Natural killer cell (primary cell): ENCODE data around the gene TTF2. TPM values are rescaled to one million over a fixed set of nuclear protein-coding genes. Genes with fewer than 3 reads are reported as not detected.
"Not testable (repeated sequence)": the region's sequence is repeated elsewhere in the genome, so short reads cannot be mapped to it uniquely, and the experiment has no call there.

Experiments
- ATAC-seq, 3 donors: fragments of 150-1000 bp in 2 of 3; fragments of 200-7000 bp in 1 of 3; cut with Tn5 transposase; 1 replicate in 1 of 3; 2 replicates in 2 of 3; pipeline ENCODE4 v1.10.0; 2021; ENCODE audit warnings: mild to moderate bottlenecking in 2 of 3, moderate library complexity in 2 of 3
- DNase-seq, 2 donors: peaks; one replicate each; pipeline versions ENCODE4 v3.0.0 to v3.0.0-alpha.2; 2013 to 2021; ENCODE audit warnings: mixed read lengths in 1 of 2
- H3K27ac ChIP-seq: one replicate; pipeline ENCODE4 v1.5.1; 2013; ENCODE audit warnings: mild to moderate bottlenecking, low read length
- H3K27me3 ChIP-seq: one replicate; pipeline ENCODE4 v1.6.1; 2013; ENCODE audit warnings: low read length; ENCODE audit not compliant: control insufficient read depth, insufficient read depth
- H3K36me3 ChIP-seq: one replicate; pipeline ENCODE4 v1.6.1; 2013; ENCODE audit warnings: low read length; ENCODE audit not compliant: control insufficient read depth, insufficient read depth
- H3K4me1 ChIP-seq: one replicate; pipeline ENCODE4 v1.6.1; 2013; ENCODE audit warnings: low read length; ENCODE audit not compliant: control insufficient read depth, insufficient read depth
- H3K4me3 ChIP-seq: one replicate; pipeline ENCODE4 v1.5.1; 2013; ENCODE audit warnings: low read length
- H3K9me3 ChIP-seq: one replicate; pipeline ENCODE4 v1.6.1; 2013; ENCODE audit warnings: low read length; ENCODE audit not compliant: control insufficient read depth, insufficient read depth
- H3K27ac Mint-ChIP-seq, 2 donors: one replicate each; pipeline ENCODE4 v1.8.0; 2022; ENCODE audit warnings: mild to moderate bottlenecking in 2 of 2, mixed read lengths in 2 of 2, moderate library complexity in 1 of 2
- H3K27me3 Mint-ChIP-seq, 2 donors: one replicate each; pipeline ENCODE4 v1.8.0; 2022; ENCODE audit warnings: low read depth in 2 of 2, mixed read lengths in 2 of 2
- H3K36me3 Mint-ChIP-seq: one replicate; pipeline ENCODE4 v1.8.0; 2022; ENCODE audit warnings: mixed read lengths
- H3K4me1 Mint-ChIP-seq, 2 donors: one replicate each; pipeline ENCODE4 v1.8.0; 2022; ENCODE audit warnings: mixed read lengths in 2 of 2
- H3K4me3 Mint-ChIP-seq: one replicate; pipeline ENCODE4 v1.8.0; 2022; ENCODE audit warnings: mild to moderate bottlenecking, moderate library complexity, mixed read lengths
- H3K9me3 Mint-ChIP-seq, 2 donors: one replicate each; pipeline ENCODE4 v1.8.0; 2022; ENCODE audit warnings: mixed read lengths in 2 of 2
- CTCF ChIP-seq: fragments of 200-600 bp; IDR thresholded peaks from one replicate; pipeline ENCODE4 v1.8.0; 2022; ENCODE audit warnings: antibody characterized with exemption
- WGBS: methylation state at CpG from one replicate; pipeline ENCODE4 v1.1.7; 2013; ENCODE audit warnings: missing lambda C conversion rate; ENCODE audit not compliant: insufficient coverage; 5-methylcytosine and 5-hydroxymethylcytosine counted together
- intact Hi-C: fragments of 100-400 bp; cut with micrococcal nuclease; formaldehyde crosslinking; loops from one replicate; pipeline ENCODE4 v1.14.2; 2022
- total RNA-seq, 4 donors: library from RNA; stranded (reverse); fragments of 120-200 nt in 1 of 4; gene quantifications; one replicate each; pipeline versions ENCODE4 v1.2.3 to v1.2.4, GENCODE V29; 2013 to 2022

The TTF2 gene
- total RNA-seq, 3 donors from 2014 or later (not counting 1 experiment from before 2014, with no cell fraction given) = 17.9 to 24.7 (median 23.9) TPM

GRCh38 chr1:117098287-117098890 lies 38.3 kb downstream of the TTF2 start:
- Histone ChIP-seq H3K36me3 (peaks cover 38% of the 10 kb centered on the region), H3K27ac (no peak overlapping the region), H3K27me3 (no peaks in the 10 kb centered on the region), H3K4me1 (no peaks in the 10 kb centered on the region), H3K9me3 (no peaks in the 10 kb centered on the region), H3K4me3 (no peak overlapping the region)
- intact Hi-C loops = no loop called here
- DNase-seq (no peak), ATAC-seq (no peak)
- Mint-ChIP-seq H3K4me1 (peaks cover 6% of the 10 kb centered on the region in 2 donors), H3K27me3 (no peaks in the 10 kb centered on the region), H3K4me3 (no peak overlapping the region), H3K36me3 (peaks cover 10% of the 10 kb centered on the region), H3K9me3 (no peaks in the 10 kb centered on the region), H3K27ac (no peak overlapping the region)
- no peak for TF ChIP-seq CTCF
- WGBS = 99% methylated on average over 4 of the region's 4 CpGs

- Mint-ChIP-seq H3K36me3 (peaks cover 10% of the 10 kb centered on the region), H3K9me3 (no peaks in the 10 kb centered on the region), H3K27ac (no peak overlapping the region), H3K4me3 (no peak overlapping the region), H3K27me3 (no peaks in the 10 kb centered on the region), H3K4me1 (no peaks in the 10 kb centered on the region)
- no peak for TF ChIP-seq CTCF
- no peak for ATAC-seq
- no peaks in the 10 kb centered on the region for H3K27me3 ChIP-seq
- no peaks in the 10 kb centered on the region for H3K9me3 ChIP-seq
- intact Hi-C loops = no loop called here
- no peak overlapping the region for H3K27ac ChIP-seq
- no peaks in the 10 kb centered on the region for H3K4me1 ChIP-seq
- WGBS = no CpG with 5 or more reads among the region's 1 CpG
- peaks cover 35% of the 10 kb centered on the region for H3K36me3 ChIP-seq
- no peak overlapping the region for H3K4me3 ChIP-seq
- DNase-seq = no peak
Observed at GRCh38 chr1:117101334-117101733, 41.2 kb downstream of the TTF2 start.

GRCh38 chr1:117101858-117102257 lies 41.7 kb downstream of the TTF2 start:
- H3K27me3 ChIP-seq, intact Hi-C loops, DNase-seq, H3K4me1 ChIP-seq, H3K9me3 ChIP-seq, ATAC-seq, H3K36me3 Mint-ChIP-seq, H3K4me3 Mint-ChIP-seq, H3K27ac ChIP-seq, H3K9me3 Mint-ChIP-seq, H3K27ac Mint-ChIP-seq, H3K4me1 Mint-ChIP-seq, H3K4me3 ChIP-seq, H3K27me3 Mint-ChIP-seq: not testable (repeated sequence)
- 99% methylated on average over 3 of the region's 3 CpGs for WGBS
- peaks cover 32% of the 10 kb centered on the region for H3K36me3 ChIP-seq

- Mint-ChIP-seq H3K9me3 (no peaks in the 10 kb centered on the region), H3K27ac (no peak overlapping the region), H3K4me3 (no peak overlapping the region), H3K4me1 (no peaks in the 10 kb centered on the region), H3K36me3 (no peaks in the 10 kb centered on the region), H3K27me3 (no peaks in the 10 kb centered on the region)
- Histone ChIP-seq H3K36me3 (peaks cover 14% of the 10 kb centered on the region), H3K27me3 (no peaks in the 10 kb centered on the region), H3K27ac (no peak overlapping the region), H3K9me3 (no peaks in the 10 kb centered on the region), H3K4me1 (no peaks in the 10 kb centered on the region), H3K4me3 (no peak overlapping the region)
- no peak for ATAC-seq
- intact Hi-C loops = no loop called here
- 93% methylated on average over 3 of the region's 3 CpGs for WGBS
- no peak for TF ChIP-seq CTCF
- no peak for DNase-seq
Observed at GRCh38 chr1:117104986-117105385, 44.9 kb downstream of the TTF2 start.
